Caco-2 (cell line): ENCODE results near the gene MUC5AC. TPM values are rescaled to one million over a fixed set of nuclear protein-coding genes. Genes with fewer than 3 reads are reported as not detected.

ENCODE experiments used
- BruUV-seq: library from RNA; stranded (reverse); fragments of 400-500 nt; replicated peaks from 2 replicates; lab custom pipeline; 2021; lab: Mats Ljungman, UMichigan
- CTCF ChIA-PET: fragments of 300-600 bp; sonication (Branson Sonifier 250); formaldehyde crosslinking; loops from one replicate; lab custom pipeline; 2022; ENCODE audit warnings: antibody characterized with exemption; lab: Charles Lee
- POLR2A ChIA-PET: fragments of 300-600 bp; sonication (Branson Sonifier 250); formaldehyde crosslinking; loops from one replicate; lab custom pipeline; 2022; ENCODE audit warnings: antibody characterized with exemption; lab: Charles Lee
- DNase-seq, 2 experiments: peaks; one replicate each; pipeline versions ENCODE4 v3.0.0 to v3.0.0-alpha.2; 2020 to 2022
- H3K27me3 ChIP-seq: replicated peaks from 2 replicates; pipeline ENCODE4 v1.6.0; 2011; ENCODE audit warnings: low read length; ENCODE audit not compliant: control insufficient read depth, insufficient read depth
- H3K36me3 ChIP-seq: 2 replicates; pipeline ENCODE4 v1.5.1; 2011; ENCODE audit warnings: low read length; ENCODE audit not compliant: control insufficient read depth, insufficient read depth
- H3K4me1 ChIP-seq: fragments of 250-450 bp; sonication (Bioruptor Pico); 2 replicates; pipeline ENCODE4 v1.5.1; 2020; ENCODE audit warnings: mild to moderate bottlenecking
- H3K4me3 ChIP-seq: 2 replicates; pipeline ENCODE4 v1.5.1; 2011; ENCODE audit warnings: low read depth, mild to moderate bottlenecking, control low read depth, low read length
- H3K9me3 ChIP-seq: fragments of 250-450 bp; sonication (Bioruptor Pico); 2 replicates; pipeline ENCODE4 v1.5.1; 2020; ENCODE audit warnings: mild to moderate bottlenecking, moderate library complexity
- H3K27ac Mint-ChIP-seq: one replicate; pipeline ENCODE4 v1.8.0; 2022; ENCODE audit warnings: mixed read lengths; ENCODE audit not compliant: unreplicated experiment
- H3K27me3 Mint-ChIP-seq: one replicate; pipeline ENCODE4 v1.8.0; 2022; ENCODE audit warnings: mixed read lengths; ENCODE audit not compliant: insufficient read depth, unreplicated experiment
- H3K36me3 Mint-ChIP-seq: one replicate; pipeline ENCODE4 v1.8.0; 2022; ENCODE audit warnings: mild to moderate bottlenecking, mixed read lengths; ENCODE audit not compliant: insufficient read depth, unreplicated experiment
- H3K4me1 Mint-ChIP-seq: one replicate; pipeline ENCODE4 v1.8.0; 2022; ENCODE audit warnings: low read depth, mixed read lengths; ENCODE audit not compliant: unreplicated experiment
- H3K4me3 Mint-ChIP-seq: one replicate; pipeline ENCODE4 v1.8.0; 2022; ENCODE audit warnings: mild to moderate bottlenecking, moderate library complexity, mixed read lengths; ENCODE audit not compliant: unreplicated experiment
- H3K9me3 Mint-ChIP-seq: one replicate; pipeline ENCODE4 v1.8.0; 2022; ENCODE audit warnings: mixed read lengths; ENCODE audit not compliant: unreplicated experiment
- intact Hi-C: fragments of 100-400 bp; cut with micrococcal nuclease; formaldehyde crosslinking; loops from one replicate; pipeline ENCODE4 v1.10.0; 2022; ENCODE audit not compliant: unreplicated experiment
- total RNA-seq: library from RNA; stranded (reverse); gene quantifications from 2 replicates; pipeline ENCODE4 v1.2.3, GENCODE V29; 2022
- TF ChIP-seq, protein P1 (sequence below), 2 experiments: fragments of 200-600 bp in 1 of 2; IDR thresholded peaks; 1 replicate in 1 of 2; 2 replicates in 1 of 2; pipeline versions ENCODE4 v1.5.1 to v1.8.0; 2011 to 2022; ENCODE audit warnings: antibody characterized with exemption in 1 of 2, control low read depth in 1 of 2, inconsistent platforms in 1 of 2, low read depth in 1 of 2, low read length in 1 of 2, mild to moderate bottlenecking in 1 of 2, moderate library complexity in 1 of 2; ENCODE audit not compliant: insufficient read depth in 1 of 2, severe bottlenecking in 1 of 2, unreplicated experiment in 1 of 2

Gene MUC5AC
- total RNA-seq, 1 experiment from 2014 or later = 0.25 TPM

DNA sequence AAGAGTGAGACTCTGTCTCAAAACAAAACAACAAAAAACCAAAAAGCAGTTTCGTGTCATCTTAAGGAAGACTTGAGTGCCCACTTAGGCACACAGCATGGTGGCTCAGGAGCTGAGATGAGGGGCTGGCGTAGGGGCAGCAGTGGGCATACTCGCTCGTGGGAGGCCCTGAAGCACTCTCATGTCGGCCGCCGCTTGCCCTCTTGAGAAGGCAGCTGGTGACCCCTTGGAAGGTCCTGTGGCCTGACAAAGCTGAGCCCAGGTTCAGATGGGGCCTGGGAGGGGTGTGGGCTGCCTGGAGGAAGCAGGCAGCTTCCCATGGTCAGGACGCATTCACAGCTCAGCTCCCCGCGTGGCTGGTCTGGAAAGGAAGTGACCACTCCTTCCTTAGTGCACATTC is 80.1 kb downstream of the MUC5AC start:
- no peak overlapping the region for H3K4me3 Mint-ChIP-seq
- H3K27me3 Mint-ChIP-seq = peaks cover 11% of the 10 kb centered on the region
- H3K36me3 Mint-ChIP-seq = no peaks in the 10 kb centered on the region
- no peaks in the 10 kb centered on the region for H3K27me3 ChIP-seq
- TF ChIP-seq, protein P1, sequence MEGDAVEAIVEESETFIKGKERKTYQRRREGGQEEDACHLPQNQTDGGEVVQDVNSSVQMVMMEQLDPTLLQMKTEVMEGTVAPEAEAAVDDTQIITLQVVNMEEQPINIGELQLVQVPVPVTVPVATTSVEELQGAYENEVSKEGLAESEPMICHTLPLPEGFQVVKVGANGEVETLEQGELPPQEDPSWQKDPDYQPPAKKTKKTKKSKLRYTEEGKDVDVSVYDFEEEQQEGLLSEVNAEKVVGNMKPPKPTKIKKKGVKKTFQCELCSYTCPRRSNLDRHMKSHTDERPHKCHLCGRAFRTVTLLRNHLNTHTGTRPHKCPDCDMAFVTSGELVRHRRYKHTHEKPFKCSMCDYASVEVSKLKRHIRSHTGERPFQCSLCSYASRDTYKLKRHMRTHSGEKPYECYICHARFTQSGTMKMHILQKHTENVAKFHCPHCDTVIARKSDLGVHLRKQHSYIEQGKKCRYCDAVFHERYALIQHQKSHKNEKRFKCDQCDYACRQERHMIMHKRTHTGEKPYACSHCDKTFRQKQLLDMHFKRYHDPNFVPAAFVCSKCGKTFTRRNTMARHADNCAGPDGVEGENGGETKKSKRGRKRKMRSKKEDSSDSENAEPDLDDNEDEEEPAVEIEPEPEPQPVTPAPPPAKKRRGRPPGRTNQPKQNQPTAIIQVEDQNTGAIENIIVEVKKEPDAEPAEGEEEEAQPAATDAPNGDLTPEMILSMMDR (IDR thresholded peaks at IDR 0.05; ENCODE audit: insufficient read depth in 1 of 2, low read depth in 1 of 2, low read length in 1 of 2, severe bottlenecking in 1 of 2, unreplicated experiment in 1 of 2) = no peak
- ChIA-PET CTCF (no interaction called here), POLR2A (no interaction called here)
- H3K9me3 Mint-ChIP-seq = no peaks in the 10 kb centered on the region
- H3K4me1 ChIP-seq = no peaks in the 10 kb centered on the region
- H3K4me1 Mint-ChIP-seq = no peaks in the 10 kb centered on the region
- BruUV-seq = no TSS peak
- DNase-seq = no peak
- no peak overlapping the region for H3K4me3 ChIP-seq
- intact Hi-C loops = loop anchor here (10.0 kb wide), 1 partner anchor 123 kb away; no protein-coding TSS in a partner anchor
- no peaks in the 10 kb centered on the region for H3K9me3 ChIP-seq
- no peaks in the 10 kb centered on the region for H3K36me3 ChIP-seq
- no peak overlapping the region for H3K27ac Mint-ChIP-seq

DNA sequence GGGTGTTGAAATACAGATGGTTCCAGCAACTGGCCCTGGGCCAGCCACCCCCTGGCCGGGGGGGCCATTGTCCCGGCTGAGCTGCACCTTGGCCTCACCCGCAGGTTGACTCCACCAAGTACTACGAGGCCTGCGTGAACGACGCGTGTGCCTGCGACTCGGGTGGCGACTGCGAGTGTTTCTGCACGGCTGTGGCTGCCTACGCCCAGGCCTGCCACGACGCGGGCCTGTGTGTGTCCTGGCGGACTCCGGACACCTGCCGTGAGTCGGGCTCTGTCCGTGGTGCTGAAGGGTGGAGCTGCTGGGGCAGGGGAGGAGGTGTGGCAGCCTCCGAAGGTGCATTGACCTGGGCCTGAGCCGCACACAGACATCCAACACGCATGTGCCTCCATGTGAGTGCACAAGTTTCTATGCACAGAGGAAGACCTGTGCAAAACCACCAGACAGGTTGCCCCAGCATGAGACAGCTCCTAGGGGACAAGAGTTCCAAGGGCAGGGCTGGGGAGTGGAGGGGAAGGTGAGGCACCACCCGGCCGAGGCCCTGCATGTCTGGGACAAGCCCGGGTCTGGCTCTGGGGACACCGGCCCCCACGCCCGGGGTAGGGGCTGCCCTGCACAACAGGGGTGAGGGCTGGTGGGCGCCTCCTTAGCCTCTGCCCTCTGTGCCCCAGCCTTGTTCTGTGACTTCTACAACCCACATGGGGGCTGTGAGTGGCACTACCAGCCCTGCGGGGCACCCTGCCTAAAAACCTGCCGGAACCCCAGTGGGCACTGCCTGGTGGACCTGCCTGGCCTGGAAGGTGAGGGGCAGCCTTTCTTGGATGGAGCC is 81.2 kb downstream of the MUC5AC start:
- no peaks in the 10 kb centered on the region for H3K36me3 Mint-ChIP-seq
- H3K9me3 Mint-ChIP-seq = no peaks in the 10 kb centered on the region
- intact Hi-C loops = loop anchor here (10.0 kb wide), 1 partner anchor 124 kb away; no protein-coding TSS in a partner anchor
- peak; percentile 84 to 87 for DNase-seq
- no peaks in the 10 kb centered on the region for H3K4me1 Mint-ChIP-seq
- no peaks in the 10 kb centered on the region for H3K27me3 ChIP-seq
- no peaks in the 10 kb centered on the region for H3K9me3 ChIP-seq
- H3K27me3 Mint-ChIP-seq = peaks cover 11% of the 10 kb centered on the region
- no peak overlapping the region for H3K4me3 ChIP-seq
- no peaks in the 10 kb centered on the region for H3K36me3 ChIP-seq
- no TSS peak for BruUV-seq
- no peaks in the 10 kb centered on the region for H3K4me1 ChIP-seq
- H3K27ac Mint-ChIP-seq = no peak overlapping the region
- TF ChIP-seq, protein P1 (IDR thresholded peaks at IDR 0.05; ENCODE audit: insufficient read depth in 1 of 2, low read depth in 1 of 2, low read length in 1 of 2, severe bottlenecking in 1 of 2, unreplicated experiment in 1 of 2) = no peak
- no peak overlapping the region for H3K4me3 Mint-ChIP-seq
- CTCF ChIA-PET = no interaction called here
- POLR2A ChIA-PET = no interaction called here

DNA sequence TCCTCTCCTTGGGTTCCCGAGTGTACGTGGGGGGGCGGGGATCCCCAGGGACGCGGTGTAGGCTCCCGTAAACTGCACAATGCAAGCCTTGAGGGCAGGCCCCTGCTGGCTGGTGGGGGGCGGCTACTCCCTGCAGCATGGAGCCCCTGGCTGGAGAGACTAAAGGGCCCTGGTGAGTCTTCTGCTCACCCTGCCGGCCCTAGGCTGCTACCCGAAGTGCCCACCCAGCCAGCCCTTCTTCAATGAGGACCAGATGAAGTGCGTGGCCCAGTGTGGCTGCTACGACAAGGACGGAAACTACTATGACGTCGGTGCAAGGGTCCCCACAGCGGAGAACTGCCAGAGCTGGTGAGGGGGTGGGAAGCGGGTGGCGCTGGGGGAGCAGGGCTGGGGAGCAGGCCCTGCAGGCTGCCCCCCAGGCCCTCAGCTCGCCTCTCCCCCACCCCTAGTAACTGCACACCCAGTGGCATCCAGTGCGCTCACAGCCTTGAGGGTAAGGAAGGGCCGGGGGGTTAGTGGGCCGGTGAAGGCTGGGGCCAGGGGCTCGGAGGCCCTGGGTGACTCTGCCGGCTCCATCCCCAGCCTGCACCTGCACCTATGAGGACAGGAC is 81.9 kb downstream of the MUC5AC start:
- Mint-ChIP-seq H3K27me3 (peaks cover 11% of the 10 kb centered on the region), H3K27ac (no peak overlapping the region), H3K9me3 (no peaks in the 10 kb centered on the region), H3K4me3 (no peak overlapping the region), H3K4me1 (no peaks in the 10 kb centered on the region), H3K36me3 (no peaks in the 10 kb centered on the region)
- POLR2A ChIA-PET = interaction anchor here (0.6 kb wide), 1 partner anchor 23 kb away, joined by 3 read pairs; no protein-coding TSS in a partner anchor
- no peaks in the 10 kb centered on the region for H3K36me3 ChIP-seq
- CTCF ChIA-PET = no interaction called here
- DNase-seq = no peak
- no peaks in the 10 kb centered on the region for H3K4me1 ChIP-seq
- no TSS peak for BruUV-seq
- H3K27me3 ChIP-seq = no peaks in the 10 kb centered on the region
- no peaks in the 10 kb centered on the region for H3K9me3 ChIP-seq
- TF ChIP-seq, protein P1 (IDR thresholded peaks at IDR 0.05; ENCODE audit: insufficient read depth in 1 of 2, low read depth in 1 of 2, low read length in 1 of 2, severe bottlenecking in 1 of 2, unreplicated experiment in 1 of 2) = no peak
- intact Hi-C loops = loop anchor here (10.0 kb wide), 1 partner anchor 125 kb away; no protein-coding TSS in a partner anchor
- no peak overlapping the region for H3K4me3 ChIP-seq
